PFSK-1 (cell line): ENCODE measurements around the gene GFY.

ENCODE experiments used
- FOXP2 ChIP-seq: optimal IDR thresholded peaks from 2 replicates; pipeline ENCODE3; 2011; ENCODE audit warnings: borderline replicate concordance, control low read depth, inconsistent platforms; ENCODE audit not compliant: insufficient read depth; ENCODE audit errors: extremely low read length, extremely low read depth
- POLR2AphosphoS5 ChIP-seq: IDR thresholded peaks from 2 replicates; pipeline ENCODE4 v1.6.1; 2012; ENCODE audit warnings: low read depth, mild to moderate bottlenecking, control low read depth, low read length, moderate library complexity
- REST ChIP-seq, 2 experiments: IDR thresholded peaks; 2 replicates each; pipeline versions ENCODE4 v1.6.1 to v1.8.0; 2011 to 2012; ENCODE audit warnings: low read depth in 2 of 2, low read length in 2 of 2, control low read depth in 1 of 2, inconsistent platforms in 1 of 2, mild to moderate bottlenecking in 1 of 2, moderate library complexity in 1 of 2; ENCODE audit not compliant: insufficient read depth in 1 of 2
- SIN3A ChIP-seq: IDR thresholded peaks from 2 replicates; pipeline ENCODE4 v1.6.1; 2012; ENCODE audit warnings: mild to moderate bottlenecking, low read length, moderate library complexity, borderline replicate concordance; ENCODE audit not compliant: insufficient read depth
- TAF1 ChIP-seq: IDR thresholded peaks from 2 replicates; pipeline ENCODE4 v1.6.1; 2012; ENCODE audit warnings: low read length, control low read depth, borderline replicate concordance; ENCODE audit not compliant: insufficient read depth

Gene GFY

GRCh38 chr19:49427855-49428546 is 2.8 kb downstream of the GFY start:
- TF ChIP-seq TAF1 (no peak), REST (IDR thresholded peaks at IDR 0.05; ENCODE audit: insufficient read depth in 1 of 2, low read depth in 2 of 2, low read length in 2 of 2) (no peak), SIN3A (no peak), FOXP2 (no peak), POLR2AphosphoS5 (no peak)

- TF ChIP-seq POLR2AphosphoS5 (no peak), REST (IDR thresholded peaks at IDR 0.05; ENCODE audit: insufficient read depth in 1 of 2, low read depth in 2 of 2, low read length in 2 of 2) (no peak), SIN3A (no peak), TAF1 (no peak), FOXP2 (no peak)
These were observed 3.6 kb downstream of the GFY start for GRCh38 chr19:49428547-49429451.

- TF ChIP-seq TAF1, result no peak
- no peak for TF ChIP-seq REST (IDR thresholded peaks at IDR 0.05; ENCODE audit: insufficient read depth in 1 of 2, low read depth in 2 of 2, low read length in 2 of 2)
- no peak for TF ChIP-seq SIN3A
- TF ChIP-seq FOXP2, result no peak
- TF ChIP-seq POLR2AphosphoS5, result no peak
These were observed 5.0 kb downstream of the GFY start for GRCh38 chr19:49430172-49430677.

- TF ChIP-seq TAF1 (no peak), REST (IDR thresholded peaks at IDR 0.05; ENCODE audit: insufficient read depth in 1 of 2, low read depth in 2 of 2, low read length in 2 of 2) (no peak), POLR2AphosphoS5 (no peak), FOXP2 (no peak), SIN3A (no peak)
These were observed 5.6 kb downstream of the GFY start for GRCh38 chr19:49430678-49431329.
